Neural progenitor cell (in vitro differentiated cells): ENCODE measurements around the gene SREBF2.
A peak's percentile ranks its signal among the peaks of the same experiment; 100 is the strongest.

ENCODE experiments used
- EZH2 ChIP-seq: fragments of 200-600 bp; sonication (generic); IDR thresholded peaks from 2 replicates; pipeline ENCODE4 v1.6.1; 2017; ENCODE audit warnings: antibody characterized with exemption, mild to moderate bottlenecking, moderate library complexity
- EZH2phosphoT487 ChIP-seq: fragments of 200-600 bp; sonication (generic); IDR thresholded peaks from 2 replicates; pipeline ENCODE4 v1.6.1; 2017; ENCODE audit warnings: antibody characterized with exemption
- TF ChIP-seq, protein P1 (sequence below): fragments of 200-600 bp; sonication (generic); IDR thresholded peaks from 2 replicates; pipeline ENCODE4 v1.5.1; 2017; ENCODE audit warnings: antibody characterized with exemption, mild to moderate bottlenecking

DNA sequence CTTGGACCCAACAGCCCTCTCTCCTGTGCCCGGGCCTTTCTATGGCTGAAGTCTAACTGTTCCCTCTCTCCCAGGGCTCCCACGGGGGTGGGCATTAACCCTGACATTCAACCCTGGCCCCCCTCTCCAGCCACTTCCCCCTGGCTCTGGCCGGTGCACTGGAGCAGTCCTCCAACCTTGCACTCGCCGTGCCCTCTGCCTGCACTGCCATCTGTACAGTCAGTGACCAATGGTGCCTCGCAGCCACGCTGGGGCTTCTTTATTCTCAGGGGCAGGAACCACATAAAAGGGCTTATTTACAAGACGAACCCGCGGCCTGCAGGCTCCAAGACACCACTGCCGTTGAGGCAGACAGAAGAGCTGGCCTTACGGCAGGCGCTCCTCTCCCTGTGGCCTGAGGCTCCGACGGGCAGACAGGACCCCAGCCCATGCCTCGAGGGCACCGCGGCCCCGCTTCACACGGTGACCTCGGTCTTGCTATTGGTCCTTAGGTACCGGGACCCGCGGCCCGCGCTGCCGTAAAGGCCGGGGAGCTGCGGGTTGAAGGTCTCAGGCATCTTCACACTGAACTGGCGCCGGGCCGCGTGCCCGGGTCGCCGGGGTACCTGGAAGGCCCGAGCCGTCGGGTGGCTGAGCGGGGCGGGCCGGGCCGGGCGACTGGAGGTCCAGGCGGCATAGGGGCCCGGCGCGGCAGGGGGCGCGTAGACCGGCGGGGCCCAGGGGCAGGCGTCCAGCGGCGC is 76.6 kb downstream of the SREBF2 start:
- TF ChIP-seq, protein P1, sequence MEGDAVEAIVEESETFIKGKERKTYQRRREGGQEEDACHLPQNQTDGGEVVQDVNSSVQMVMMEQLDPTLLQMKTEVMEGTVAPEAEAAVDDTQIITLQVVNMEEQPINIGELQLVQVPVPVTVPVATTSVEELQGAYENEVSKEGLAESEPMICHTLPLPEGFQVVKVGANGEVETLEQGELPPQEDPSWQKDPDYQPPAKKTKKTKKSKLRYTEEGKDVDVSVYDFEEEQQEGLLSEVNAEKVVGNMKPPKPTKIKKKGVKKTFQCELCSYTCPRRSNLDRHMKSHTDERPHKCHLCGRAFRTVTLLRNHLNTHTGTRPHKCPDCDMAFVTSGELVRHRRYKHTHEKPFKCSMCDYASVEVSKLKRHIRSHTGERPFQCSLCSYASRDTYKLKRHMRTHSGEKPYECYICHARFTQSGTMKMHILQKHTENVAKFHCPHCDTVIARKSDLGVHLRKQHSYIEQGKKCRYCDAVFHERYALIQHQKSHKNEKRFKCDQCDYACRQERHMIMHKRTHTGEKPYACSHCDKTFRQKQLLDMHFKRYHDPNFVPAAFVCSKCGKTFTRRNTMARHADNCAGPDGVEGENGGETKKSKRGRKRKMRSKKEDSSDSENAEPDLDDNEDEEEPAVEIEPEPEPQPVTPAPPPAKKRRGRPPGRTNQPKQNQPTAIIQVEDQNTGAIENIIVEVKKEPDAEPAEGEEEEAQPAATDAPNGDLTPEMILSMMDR = no peak
- TF ChIP-seq EZH2phosphoT487 = peak; percentile 12
- TF ChIP-seq EZH2 = peak; percentile 32
